Spleen (tissue), 11 donors: ENCODE measurements around the gene TBC1D16. TPM values are rescaled to one million over a fixed set of nuclear protein-coding genes. Genes with fewer than 3 reads are reported as not detected.

Experiments
- DNase-seq: peaks from one replicate; pipeline ENCODE4 v3.0.0-alpha.2; 2020
- H3K27ac ChIP-seq, 8 donors: fragments of 200-600 bp; sonication (generic) in 7 of 8; 1 replicate in 4 of 8; 2 replicates in 4 of 8; pipeline versions ENCODE4 v1.5.0 to v1.8.0; 2016 to 2021; ENCODE audit warnings: inconsistent platforms in 4 of 8, mild to moderate bottlenecking in 4 of 8, moderate library complexity in 1 of 8
- H3K27me3 ChIP-seq, 7 donors: fragments of 200-600 bp; sonication (generic) in 6 of 7; replicated peaks in 1 of 7; 1 replicate in 4 of 7; 2 replicates in 3 of 7; pipeline versions ENCODE4 v1.5.0 to v1.8.0; 2016 to 2021; ENCODE audit warnings: inconsistent platforms in 3 of 7, mild to moderate bottlenecking in 1 of 7
- H3K36me3 ChIP-seq, 6 donors: fragments of 200-600 bp; sonication (generic) in 5 of 6; 1 replicate in 4 of 6; 2 replicates in 2 of 6; pipeline versions ENCODE4 v1.5.0 to v1.8.0; 2016 to 2021; ENCODE audit warnings: inconsistent platforms in 2 of 6
- H3K4me1 ChIP-seq, 6 donors: fragments of 200-600 bp; sonication (generic) in 5 of 6; 1 replicate in 3 of 6; 2 replicates in 3 of 6; pipeline versions ENCODE4 v1.5.0 to v1.8.0; 2016 to 2021; ENCODE audit warnings: inconsistent platforms in 3 of 6
- H3K4me3 ChIP-seq, 8 donors: fragments of 200-600 bp; sonication (generic) in 7 of 8; 1 replicate in 4 of 8; 2 replicates in 4 of 8; pipeline versions ENCODE4 v1.5.0 to v1.8.0; 2016 to 2021; ENCODE audit warnings: inconsistent platforms in 4 of 8, mild to moderate bottlenecking in 4 of 8, moderate library complexity in 2 of 8
- H3K9me3 ChIP-seq, 8 donors: fragments of 200-600 bp; sonication (generic) in 7 of 8; 1 replicate in 4 of 8; 2 replicates in 4 of 8; pipeline versions ENCODE4 v1.5.0 to v1.8.0; 2016 to 2021; ENCODE audit warnings: inconsistent platforms in 4 of 8
- CTCF ChIP-seq, 11 experiments: fragments of 200-600 bp in 7 of 11; fragments of 450-650 bp in 4 of 11; sonication (generic) in 4 of 11; IDR thresholded peaks in 8 of 11; conservative IDR thresholded peaks in 3 of 11; 1 replicate in 7 of 11; 2 replicates in 4 of 11; pipeline versions ENCODE4 v1.4.0 to v1.8.0; 2016 to 2021; ENCODE audit warnings: antibody characterized with exemption in 11 of 11, inconsistent platforms in 4 of 11, mild to moderate bottlenecking in 1 of 11
- POLR2A ChIP-seq, 3 donors: fragments of 450-650 bp; IDR thresholded peaks; one replicate each; pipeline ENCODE4 v1.5.1; 2017; ENCODE audit warnings: antibody characterized with exemption in 3 of 3, mild to moderate bottlenecking in 1 of 3
- POLR2AphosphoS5 ChIP-seq, 3 donors: sonication (generic); formaldehyde crosslinking; IDR thresholded peaks; one replicate each; pipeline ENCODE4 v1.5.1; 2017; ENCODE audit warnings: antibody characterized with exemption in 3 of 3
- WGBS, 5 donors: extraction: QIAGEN DNeasy Blood & Tissue Kit in 3 of 5; methylation state at CpG; one replicate each; pipeline versions ENCODE4 v1.1.5 to v1.1.7; 2013 to 2018; 5-methylcytosine and 5-hydroxymethylcytosine counted together
- intact Hi-C: fragments of 100-400 bp; cut with DNase I; formaldehyde crosslinking; loops from one replicate; pipeline ENCODE4 v1.15.0; 2023; ENCODE audit warnings: low total_unique reads
- polyA plus RNA-seq, 3 donors: library from polyadenylated mRNA; stranded (reverse); fragments of 200-250 nt; gene quantifications; one replicate each; pipeline ENCODE4 v1.2.1, GENCODE V29; 2013
- total RNA-seq, 7 donors: library from RNA; depleted of rRNA in 3 of 7; stranded (reverse); fragments of >200 nt in 3 of 7; fragmentation: NEBNext Ultra II Directional in 4 of 7; extraction: Animal tissue kit (Norgen Biotek cat#: 25700) in 4 of 7; gene quantifications; one replicate each; pipeline versions ENCODE4 v1.1.0 to v1.2.1, GENCODE V29; 2016 to 2021
- donor health status: healthy with polysubstance abuse.
- donor health status: DM: no; HTN: no; CAD: no; lungs with moderate emphysema.
- donor health status: DM: no; HTN: no; CAD: no.
- donor health status: Bipolar disorder and iron deficiency.
- donor health status: healthy.
- donor health status: DM: no; HTN: no; CAD: no.
- donor health status: DM: yes; HTN: yes; CAD: no.

TBC1D16 gene
- total and polyA plus RNA-seq, 10 donors, result 1.3 to 33.6 (median 15.7) TPM

DNA sequence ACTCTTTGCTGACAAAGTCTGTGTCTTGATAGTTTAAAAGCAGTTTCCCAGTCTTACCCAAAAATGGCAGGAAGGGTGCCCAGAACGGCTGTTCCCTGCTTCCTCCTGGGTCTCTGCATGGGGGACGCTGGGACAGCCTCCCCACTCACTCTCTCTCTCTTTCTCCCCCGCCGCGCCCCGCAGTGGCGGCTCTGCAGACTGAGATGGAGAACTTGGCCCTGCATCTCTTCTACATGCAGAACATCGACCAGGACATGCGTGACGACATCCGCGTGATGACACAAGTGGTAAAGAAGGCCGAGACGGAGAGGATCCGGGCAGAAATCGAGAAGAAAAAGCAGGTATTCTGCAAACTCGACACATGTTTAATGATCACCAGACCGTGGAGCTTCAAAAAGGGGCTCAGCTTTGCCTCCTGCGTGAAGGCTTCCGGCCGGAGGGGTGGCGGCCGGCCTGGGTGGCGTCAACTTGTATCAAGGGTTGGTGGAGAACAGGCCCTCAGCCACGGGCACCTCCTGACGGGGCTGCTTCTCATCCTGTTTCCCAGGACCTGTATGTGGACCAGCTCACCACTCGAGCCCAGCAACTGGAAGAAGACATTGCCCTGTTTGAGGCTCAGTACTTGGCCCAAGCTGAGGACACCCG lies 22.8 kb upstream of the TBC1D16 start:
- no peaks in the 10 kb centered on the region for H3K36me3 ChIP-seq
- H3K9me3 ChIP-seq, result no peaks in the 10 kb centered on the region
- WGBS, 5 donors, result 89 to 96% (median 92%) methylated on average over 28 of the region's 28 CpGs
- no peak overlapping the region for H3K27ac ChIP-seq
- no peak for DNase-seq
- H3K27me3 ChIP-seq, result no peaks in the 10 kb centered on the region
- intact Hi-C loops, result no loop called here
- no peak for TF ChIP-seq POLR2AphosphoS5 (IDR thresholded peaks at IDR 0.05)
- no peak for TF ChIP-seq CTCF (IDR thresholded peaks at IDR 0.05 in 8 of 11, conservative IDR thresholded peaks at IDR 0.05 in 3 of 11)
- TF ChIP-seq POLR2A (IDR thresholded peaks at IDR 0.05), result no peak
- H3K4me3 ChIP-seq, result no peak overlapping the region
- H3K4me1 ChIP-seq, result peaks cover 0 to 14% (median 4%) of the 10 kb centered on the region in 6 donors

- no peak for TF ChIP-seq POLR2AphosphoS5 (IDR thresholded peaks at IDR 0.05)
- intact Hi-C loops, result no loop called here
- Histone ChIP-seq H3K4me3 (no peak overlapping the region), H3K4me1 (peaks cover 0 to 10% (median 2%) of the 10 kb centered on the region in 6 donors), H3K9me3 (no peaks in the 10 kb centered on the region), H3K27ac (no peak overlapping the region), H3K36me3 (no peaks in the 10 kb centered on the region), H3K27me3 (no peaks in the 10 kb centered on the region)
- 85 to 90% (median 88%) methylated on average over 9 of the region's 9 CpGs for WGBS, 5 donors
- DNase-seq, result no peak
Measured at GRCh38 chr17:80055597-80055996, 19.9 kb upstream of the TBC1D16 start.

DNA sequence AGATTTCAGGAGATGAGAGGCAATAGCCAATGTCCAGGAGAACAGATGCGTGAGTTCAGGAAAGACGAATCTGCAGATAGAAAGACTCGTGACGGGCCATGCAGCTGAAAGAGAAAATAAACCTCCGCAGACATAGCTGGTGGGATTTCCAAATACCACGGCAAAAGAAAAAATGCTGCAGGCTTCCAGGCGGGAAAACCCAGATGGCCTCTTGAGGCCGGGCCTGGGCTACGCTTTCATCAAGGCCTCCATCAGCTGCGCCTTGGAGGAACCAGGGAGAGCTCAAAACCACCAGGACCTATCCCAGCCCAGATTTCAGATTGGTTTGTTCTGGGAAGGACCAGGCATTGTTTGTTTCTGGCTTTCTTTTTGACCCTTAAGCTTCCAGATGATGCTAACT lies 17.4 kb upstream of the TBC1D16 start:
- H3K27me3 ChIP-seq, result no peaks in the 10 kb centered on the region
- H3K4me1 ChIP-seq, result peaks cover 0 to 10% (median 2%) of the 10 kb centered on the region in 6 donors
- DNase-seq, result no peak
- H3K4me3 ChIP-seq, result no peak overlapping the region
- intact Hi-C loops, result no loop called here
- no peaks in the 10 kb centered on the region for H3K9me3 ChIP-seq
- 89 to 95% (median 93%) methylated on average over 10 of the region's 10 CpGs for WGBS, 5 donors
- TF ChIP-seq POLR2AphosphoS5 (IDR thresholded peaks at IDR 0.05), result no peak
- TF ChIP-seq CTCF (IDR thresholded peaks at IDR 0.05 in 8 of 11, conservative IDR thresholded peaks at IDR 0.05 in 3 of 11), result no peak
- no peak for TF ChIP-seq POLR2A (IDR thresholded peaks at IDR 0.05)
- H3K36me3 ChIP-seq, result no peaks in the 10 kb centered on the region
- peak overlapping the region in 2 of 8 donors; percentile 34 to 43 for H3K27ac ChIP-seq

DNA sequence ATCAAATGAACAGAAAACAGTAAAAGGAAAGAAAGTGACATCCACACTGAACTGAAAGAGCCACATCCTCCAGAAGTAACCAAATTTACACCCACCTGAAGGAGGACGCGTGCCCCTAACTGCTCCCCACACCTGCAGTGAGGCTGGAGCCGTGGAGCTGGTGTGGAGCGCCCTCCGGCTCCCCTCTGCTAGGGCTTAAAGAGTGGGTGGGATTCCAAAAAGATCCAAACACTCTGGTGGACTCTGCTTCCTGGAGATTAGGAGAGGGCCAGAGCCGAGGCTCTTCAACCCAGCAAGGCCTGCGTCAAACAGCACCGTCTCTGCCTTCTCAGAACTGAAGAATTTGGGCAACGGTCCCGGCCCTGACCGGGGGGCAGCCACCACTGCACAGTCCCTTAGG lies 16.0 kb upstream of the TBC1D16 start:
- no peaks in the 10 kb centered on the region for H3K27me3 ChIP-seq
- no peak for TF ChIP-seq POLR2A (IDR thresholded peaks at IDR 0.05)
- TF ChIP-seq POLR2AphosphoS5 (IDR thresholded peaks at IDR 0.05), result no peak
- no peak for TF ChIP-seq CTCF (IDR thresholded peaks at IDR 0.05 in 8 of 11, conservative IDR thresholded peaks at IDR 0.05 in 3 of 11)
- H3K4me3 ChIP-seq, result no peak overlapping the region
- H3K27ac ChIP-seq, result no peak overlapping the region
- intact Hi-C loops, result no loop called here
- no peaks in the 10 kb centered on the region for H3K36me3 ChIP-seq
- WGBS, 5 donors, result 75 to 97% (median 92%) methylated on average over 5 to 11 of the region's 11 CpGs
- DNase-seq, result no peak
- H3K4me1 ChIP-seq, result peaks cover 0 to 10% (median 2%) of the 10 kb centered on the region in 6 donors
- H3K9me3 ChIP-seq, result no peaks in the 10 kb centered on the region
